Measurements from ENCODE around the gene DPP10.

- TF ChIP-seq CTCF (conservative IDR thresholded peaks at IDR 0.05) (no peak), ZFX (IDR thresholded peaks at IDR 0.05) (no peak)
Measured at GRCh38 chr2:114579542-114579941, 137.1 kb downstream of the DPP10 start.

Data from C4-2B (cell line).